Measurements from ENCODE around the gene NFYB. TPM values are rescaled to one million over a fixed set of nuclear protein-coding genes. Genes with fewer than 3 reads are reported as not detected.

The NFYB gene
- polyA plus RNA-seq, 6 donors from 2014 or later: 24.2 to 44.4 (median 32.3) TPM

GRCh38 chr12:104150416-104150815 lies 12.4 kb upstream of the NFYB start:
- ATAC-seq (ENCODE audit: low read depth in 2 of 2) (no peak), DNase-seq (no peak)

GRCh38 chr12:104147346-104147745 lies 9.3 kb upstream of the NFYB start:
- Mint-ChIP-seq H3K36me3 (no peaks in the 10 kb centered on the region), H3K27ac (no peak overlapping the region), H3K4me1 (no peaks in the 10 kb centered on the region), H3K4me3 (no peak overlapping the region), H3K27me3 (peaks cover 6 to 19% (median 11%) of the 10 kb centered on the region in 3 donors), H3K9me3 (peaks cover 0 to 8% (median 0%) of the 10 kb centered on the region in 7 donors)
- ATAC-seq (ENCODE audit: low read depth in 2 of 2) (no peak), DNase-seq (no peak)

More at GRCh38 chr12:104150416-104150815, 12.4 kb upstream of the NFYB start:
- Mint-ChIP-seq H3K27me3 (peaks cover 0 to 19% (median 11%) of the 10 kb centered on the region in 3 donors), H3K9me3 (peaks cover 0 to 4% (median 0%) of the 10 kb centered on the region in 7 donors), H3K36me3 (no peaks in the 10 kb centered on the region), H3K4me3 (no peak overlapping the region), H3K27ac (no peak overlapping the region), H3K4me1 (peaks cover 7 to 11% (median 11%) of the 10 kb centered on the region in 3 donors)

GRCh38 chr12:104143918-104144317 lies 5.9 kb upstream of the NFYB start:
- peaks cover 0 to 8% (median 0%) of the 10 kb centered on the region in 7 donors for H3K9me3 Mint-ChIP-seq
- H3K27ac Mint-ChIP-seq: no peak overlapping the region
- peaks cover 0 to 8% (median 6%) of the 10 kb centered on the region in 3 donors for H3K27me3 Mint-ChIP-seq
- no peak for ATAC-seq (ENCODE audit: low read depth in 2 of 2)
- H3K4me3 Mint-ChIP-seq: no peak overlapping the region
- DNase-seq: no peak
- no peaks in the 10 kb centered on the region for H3K36me3 Mint-ChIP-seq
- peaks cover 0 to 5% (median 0%) of the 10 kb centered on the region in 3 donors for H3K4me1 Mint-ChIP-seq

GRCh38 chr12:104143002-104143401 lies 5.0 kb upstream of the NFYB start:
- peaks cover 0 to 6% (median 0%) of the 10 kb centered on the region in 3 donors for H3K27me3 Mint-ChIP-seq
- no peak overlapping the region for H3K27ac Mint-ChIP-seq
- no peaks in the 10 kb centered on the region for H3K36me3 Mint-ChIP-seq
- ATAC-seq (ENCODE audit: low read depth in 2 of 2) (no peak), DNase-seq (no peak)
- peaks cover 0 to 8% (median 0%) of the 10 kb centered on the region in 7 donors for H3K9me3 Mint-ChIP-seq
- H3K4me1 Mint-ChIP-seq: peaks cover 0 to 5% (median 0%) of the 10 kb centered on the region in 3 donors
- peak overlapping the region in 1 of 8 donors; percentile 27 for H3K4me3 Mint-ChIP-seq

GRCh38 chr12:104142543-104142942 lies 4.5 kb upstream of the NFYB start:
- DNase-seq: no peak
- Mint-ChIP-seq H3K27ac (no peak overlapping the region), H3K4me1 (peaks cover 0 to 5% (median 0%) of the 10 kb centered on the region in 3 donors), H3K27me3 (peaks cover 0 to 6% (median 0%) of the 10 kb centered on the region in 3 donors), H3K4me3 (peak overlapping the region in 1 of 8 donors; percentile 36), H3K36me3 (no peaks in the 10 kb centered on the region), H3K9me3 (peaks cover 0 to 8% (median 0%) of the 10 kb centered on the region in 7 donors)
- ATAC-seq (ENCODE audit: low read depth in 2 of 2): no peak

GRCh38 chr12:104138797-104139152 lies 765 bp upstream of the NFYB start:
- Mint-ChIP-seq H3K36me3 (no peaks in the 10 kb centered on the region), H3K9me3 (peaks cover 0 to 2% (median 0%) of the 10 kb centered on the region in 7 donors), H3K27ac (peak overlapping the region in 1 of 6 donors; percentile 43), H3K4me3 (peak overlapping the region; percentile 67 to 86 (median 76)), H3K4me1 (peaks cover 0 to 21% (median 7%) of the 10 kb centered on the region in 3 donors), H3K27me3 (peaks cover 0 to 6% (median 0%) of the 10 kb centered on the region in 3 donors)
- no peak for DNase-seq
- no peak for ATAC-seq (ENCODE audit: low read depth in 2 of 2)

GRCh38 chr12:104137001-104137901 lies 759 bp downstream of the NFYB start:
- Mint-ChIP-seq H3K9me3 (no peaks in the 10 kb centered on the region), H3K4me1 (peaks cover 4 to 25% (median 13%) of the 10 kb centered on the region in 3 donors), H3K4me3 (peak overlapping the region; percentile 71 to 95 (median 90)), H3K27ac (peak overlapping the region; percentile 73 to 94 (median 92)), H3K36me3 (peaks cover 0 to 5% of the 10 kb centered on the region in 2 donors), H3K27me3 (no peaks in the 10 kb centered on the region)
- peak; percentile 29 to 38 for ATAC-seq (ENCODE audit: low read depth in 2 of 2)
- peak; percentile 56 for DNase-seq

GRCh38 chr12:104136577-104136976 lies 1.4 kb downstream of the NFYB start:
- Mint-ChIP-seq H3K4me1 (peaks cover 8 to 28% (median 17%) of the 10 kb centered on the region in 3 donors), H3K27ac (peak overlapping the region in 2 of 6 donors; percentile 71 to 93), H3K36me3 (peaks cover 3 to 10% of the 10 kb centered on the region in 2 donors), H3K4me3 (peak overlapping the region in 7 of 8 donors; percentile 71 to 95 (median 93)), H3K27me3 (no peaks in the 10 kb centered on the region), H3K9me3 (no peaks in the 10 kb centered on the region)
- ATAC-seq (ENCODE audit: low read depth in 2 of 2) (no peak), DNase-seq (no peak)

GRCh38 chr12:104134882-104135281 lies 3.1 kb downstream of the NFYB start:
- Mint-ChIP-seq H3K27me3 (no peaks in the 10 kb centered on the region), H3K9me3 (no peaks in the 10 kb centered on the region), H3K27ac (no peak overlapping the region), H3K4me3 (no peak overlapping the region), H3K4me1 (peaks cover 8 to 28% (median 17%) of the 10 kb centered on the region in 3 donors), H3K36me3 (peaks cover 3 to 10% of the 10 kb centered on the region in 2 donors)
- ATAC-seq (ENCODE audit: low read depth in 2 of 2): no peak
- no peak for DNase-seq

- ATAC-seq (ENCODE audit: low read depth in 2 of 2): no peak
- Mint-ChIP-seq H3K36me3 (peaks cover 3 to 10% of the 10 kb centered on the region in 2 donors), H3K27ac (no peak overlapping the region), H3K4me3 (no peak overlapping the region), H3K9me3 (no peaks in the 10 kb centered on the region), H3K4me1 (peaks cover 13 to 26% (median 24%) of the 10 kb centered on the region in 3 donors), H3K27me3 (no peaks in the 10 kb centered on the region)
- DNase-seq: no peak
These were observed 4.1 kb downstream of the NFYB start for GRCh38 chr12:104133866-104134265.

- H3K9me3 Mint-ChIP-seq: no peaks in the 10 kb centered on the region
- H3K36me3 Mint-ChIP-seq: peaks cover 3 to 10% of the 10 kb centered on the region in 2 donors
- DNase-seq (no peak), ATAC-seq (ENCODE audit: low read depth in 2 of 2) (no peak)
- H3K27me3 Mint-ChIP-seq: no peaks in the 10 kb centered on the region
- peaks cover 14 to 26% (median 24%) of the 10 kb centered on the region in 3 donors for H3K4me1 Mint-ChIP-seq
- peak overlapping the region in 1 of 6 donors; percentile 31 for H3K27ac Mint-ChIP-seq
- H3K4me3 Mint-ChIP-seq: peak overlapping the region in 1 of 8 donors; percentile 12
These were observed 4.7 kb downstream of the NFYB start for GRCh38 chr12:104133321-104133720.

GRCh38 chr12:104132351-104132956 lies 5.6 kb downstream of the NFYB start:
- DNase-seq: no peak
- peak overlapping the region in 1 of 8 donors; percentile 2 for H3K4me3 Mint-ChIP-seq
- H3K27me3 Mint-ChIP-seq: no peaks in the 10 kb centered on the region
- ATAC-seq (ENCODE audit: low read depth in 2 of 2): no peak
- no peaks in the 10 kb centered on the region for H3K9me3 Mint-ChIP-seq
- peak overlapping the region in 1 of 6 donors; percentile 72 for H3K27ac Mint-ChIP-seq
- H3K4me1 Mint-ChIP-seq: peaks cover 14 to 26% (median 24%) of the 10 kb centered on the region in 3 donors
- H3K36me3 Mint-ChIP-seq: peaks cover 3 to 10% of the 10 kb centered on the region in 2 donors

- H3K27ac Mint-ChIP-seq: no peak overlapping the region
- DNase-seq: no peak
- peaks cover 14 to 19% (median 18%) of the 10 kb centered on the region in 3 donors for H3K4me1 Mint-ChIP-seq
- H3K9me3 Mint-ChIP-seq: no peaks in the 10 kb centered on the region
- ATAC-seq (ENCODE audit: low read depth in 2 of 2): no peak
- H3K36me3 Mint-ChIP-seq: peaks cover 3 to 10% of the 10 kb centered on the region in 2 donors
- no peak overlapping the region for H3K4me3 Mint-ChIP-seq
- H3K27me3 Mint-ChIP-seq: no peaks in the 10 kb centered on the region
These were observed 6.4 kb downstream of the NFYB start for GRCh38 chr12:104131609-104132008.
